Retinal pigment epithelial cell (primary cell): ENCODE data around the gene KCNJ6.

Experiments
- DNase-seq: peaks from one replicate; pipeline ENCODE4 v3.0.0-alpha.2; 2010; ENCODE audit warnings: low read depth
- H3K4me3 ChIP-seq: 2 replicates; pipeline ENCODE4 v1.5.1; 2011; ENCODE audit warnings: mild to moderate bottlenecking, low read length, control low read depth, moderate library complexity
- TF ChIP-seq, protein P1 (sequence below): conservative IDR thresholded peaks from 2 replicates; pipeline ENCODE4 v1.5.1; 2011; ENCODE audit warnings: low read depth, low read length, control low read depth, inconsistent platforms

The KCNJ6 gene

GRCh38 chr21:37827913-37828312 lies 88.3 kb downstream of the KCNJ6 start:
- H3K4me3 ChIP-seq: no peak overlapping the region
- DNase-seq: no peak
- TF ChIP-seq, protein P1, sequence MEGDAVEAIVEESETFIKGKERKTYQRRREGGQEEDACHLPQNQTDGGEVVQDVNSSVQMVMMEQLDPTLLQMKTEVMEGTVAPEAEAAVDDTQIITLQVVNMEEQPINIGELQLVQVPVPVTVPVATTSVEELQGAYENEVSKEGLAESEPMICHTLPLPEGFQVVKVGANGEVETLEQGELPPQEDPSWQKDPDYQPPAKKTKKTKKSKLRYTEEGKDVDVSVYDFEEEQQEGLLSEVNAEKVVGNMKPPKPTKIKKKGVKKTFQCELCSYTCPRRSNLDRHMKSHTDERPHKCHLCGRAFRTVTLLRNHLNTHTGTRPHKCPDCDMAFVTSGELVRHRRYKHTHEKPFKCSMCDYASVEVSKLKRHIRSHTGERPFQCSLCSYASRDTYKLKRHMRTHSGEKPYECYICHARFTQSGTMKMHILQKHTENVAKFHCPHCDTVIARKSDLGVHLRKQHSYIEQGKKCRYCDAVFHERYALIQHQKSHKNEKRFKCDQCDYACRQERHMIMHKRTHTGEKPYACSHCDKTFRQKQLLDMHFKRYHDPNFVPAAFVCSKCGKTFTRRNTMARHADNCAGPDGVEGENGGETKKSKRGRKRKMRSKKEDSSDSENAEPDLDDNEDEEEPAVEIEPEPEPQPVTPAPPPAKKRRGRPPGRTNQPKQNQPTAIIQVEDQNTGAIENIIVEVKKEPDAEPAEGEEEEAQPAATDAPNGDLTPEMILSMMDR: no peak

DNA sequence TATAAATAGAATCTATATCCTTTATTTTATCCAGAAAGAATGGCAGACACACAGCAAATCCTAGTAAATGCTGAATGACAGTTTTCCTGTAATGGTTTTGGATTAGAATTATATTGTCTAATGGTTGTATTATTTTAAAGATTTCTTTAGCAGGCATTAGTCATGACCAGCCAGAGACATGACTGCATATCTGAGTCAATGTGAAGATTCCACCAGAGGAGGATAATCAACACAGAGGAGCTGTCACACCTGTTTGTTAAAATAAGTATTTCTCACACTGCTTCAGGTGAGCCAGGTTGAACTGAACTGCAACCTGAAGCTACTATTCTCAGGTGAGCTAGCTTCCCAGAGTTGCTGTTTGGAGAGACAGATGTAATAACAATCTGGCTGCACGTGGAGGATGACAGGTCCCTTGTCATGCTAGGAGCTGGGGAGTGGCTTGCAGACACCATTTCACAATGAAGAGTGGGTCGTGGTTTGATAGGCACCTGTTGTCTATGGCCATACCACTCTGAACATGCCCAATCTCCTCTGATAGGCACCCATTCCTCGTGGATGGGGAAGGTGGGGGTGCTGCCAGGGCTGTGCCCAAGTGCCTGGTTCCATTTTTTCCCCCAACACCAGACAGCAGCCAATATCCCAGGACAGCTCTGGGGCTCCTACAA lies 94.3 kb downstream of the KCNJ6 start:
- DNase-seq: no peak
- TF ChIP-seq, protein P1: no peak

GRCh38 chr21:37821092-37821491 lies 95.2 kb downstream of the KCNJ6 start:
- H3K4me3 ChIP-seq: no peak overlapping the region
- TF ChIP-seq, protein P1: no peak
- DNase-seq: no peak

More for the DNA sequence above, 94.3 kb downstream of the KCNJ6 start:
- H3K4me3 ChIP-seq: no peak overlapping the region

- DNase-seq: no peak
- TF ChIP-seq, protein P1: no peak
- no peak overlapping the region for H3K4me3 ChIP-seq
Measured at GRCh38 chr21:37819372-37819771, 96.9 kb downstream of the KCNJ6 start.

GRCh38 chr21:37817242-37817641 lies 99.0 kb downstream of the KCNJ6 start:
- TF ChIP-seq, protein P1: no peak
- DNase-seq: no peak
- no peak overlapping the region for H3K4me3 ChIP-seq

DNA sequence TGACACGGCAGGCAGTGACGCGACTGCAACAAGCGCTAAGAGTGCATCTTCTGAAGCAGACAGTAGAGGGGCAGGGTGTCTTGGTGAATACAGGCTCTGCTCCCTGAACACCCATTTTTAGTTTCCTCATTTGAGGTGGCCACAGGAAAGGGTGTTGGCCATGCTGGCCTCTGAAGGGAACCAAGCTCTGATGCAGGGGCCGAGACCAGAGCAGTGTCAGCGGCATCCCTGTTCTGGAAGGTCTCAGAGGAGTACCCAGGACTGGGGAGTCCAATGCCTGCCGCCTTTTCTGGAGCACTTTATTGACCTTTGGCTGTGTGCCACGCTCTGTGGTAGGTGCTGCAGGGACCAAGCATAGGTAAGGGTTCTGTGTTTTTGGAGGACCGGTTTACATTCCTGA lies 100.4 kb downstream of the KCNJ6 start:
- no peak for DNase-seq
- H3K4me3 ChIP-seq: no peak overlapping the region
- TF ChIP-seq, protein P1: no peak

DNA sequence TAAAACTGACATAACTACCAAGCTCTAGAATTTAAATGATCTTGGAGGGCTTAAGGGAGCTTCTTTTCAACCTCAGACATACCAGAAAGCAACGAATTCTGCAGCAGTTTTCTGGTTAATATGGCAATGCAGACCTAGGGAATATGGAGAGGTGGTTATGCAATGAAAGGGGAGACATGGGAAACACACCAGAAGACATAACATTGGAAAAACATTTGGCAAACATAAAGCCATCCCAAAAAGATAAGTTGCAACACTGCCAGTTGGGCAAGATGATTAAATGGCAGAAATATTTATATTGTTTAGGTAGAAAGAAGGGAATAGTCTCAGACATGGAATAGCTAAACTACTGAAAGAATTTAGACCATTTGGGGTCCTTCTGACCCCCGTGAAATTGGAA lies 104.5 kb downstream of the KCNJ6 start:
- TF ChIP-seq, protein P1: no peak
- no peak for DNase-seq
- no peak overlapping the region for H3K4me3 ChIP-seq
